ENCODE results near the gene TUBGCP6.
A peak's percentile ranks its signal among the peaks of the same experiment; 100 is the strongest.
"Not testable (repeated sequence)": the region's sequence is repeated elsewhere in the genome, so short reads cannot be mapped to it uniquely, and the experiment has no call there.

Gene TUBGCP6

GRCh38 chr22:50170453-50171318, 74.1 kb downstream of the TUBGCP6 start, which contains the start of gene PANX2:
Gene PANX2 (plus strand): TSS chr22:50170731. CDS start chr22:50170731, 0 bp downstream.
- peak; percentile 57 for DNase-seq (ENCODE audit: low read depth)
- peaks cover 11% of the 10 kb centered on the region for H3K27me3 ChIP-seq (replicated peaks; ENCODE audit: control insufficient read depth, insufficient read depth, low read length)
- no peak within 1 kb of the TSS for H3K4me3 ChIP-seq (ENCODE audit: low read length)
- H3K9ac ChIP-seq (ENCODE audit: low read length): no peak within 1 kb of the TSS
- no peaks in the 10 kb centered on the region for H3K9me3 ChIP-seq (ENCODE audit: control insufficient read depth, low read length)
- no peaks in the 10 kb centered on the region for H3K4me1 ChIP-seq (ENCODE audit: control insufficient read depth, insufficient read depth, low read length)
- no peaks in the 10 kb centered on the region for H3K36me3 ChIP-seq (ENCODE audit: control insufficient read depth, insufficient read depth, low read length, severe bottlenecking)

GRCh38 chr22:50169774-50170341, 75.0 kb downstream of the TUBGCP6 start:
- Histone ChIP-seq H3K4me1 (ENCODE audit: control insufficient read depth, insufficient read depth, low read length) (no peaks in the 10 kb centered on the region), H3K9me3 (ENCODE audit: control insufficient read depth, low read length) (no peaks in the 10 kb centered on the region), H3K4me3 (ENCODE audit: low read length) (no peak overlapping the region), H3K36me3 (ENCODE audit: control insufficient read depth, insufficient read depth, low read length, severe bottlenecking) (no peaks in the 10 kb centered on the region), H3K27me3 (replicated peaks; ENCODE audit: control insufficient read depth, insufficient read depth, low read length) (peaks cover 7% of the 10 kb centered on the region), H3K9ac (ENCODE audit: low read length) (no peak overlapping the region)
- peak; percentile 53 for DNase-seq (ENCODE audit: low read depth)

- no peaks in the 10 kb centered on the region for H3K4me1 ChIP-seq (ENCODE audit: control insufficient read depth, insufficient read depth, low read length)
- no peak overlapping the region for H3K4me3 ChIP-seq (ENCODE audit: low read length)
- no peaks in the 10 kb centered on the region for H3K9me3 ChIP-seq (ENCODE audit: control insufficient read depth, low read length)
- no peak overlapping the region for H3K9ac ChIP-seq (ENCODE audit: low read length)
- H3K27me3 ChIP-seq (replicated peaks; ENCODE audit: control insufficient read depth, insufficient read depth, low read length): peaks cover 6% of the 10 kb centered on the region
- DNase-seq (ENCODE audit: low read depth): no peak
- no peaks in the 10 kb centered on the region for H3K36me3 ChIP-seq (ENCODE audit: control insufficient read depth, insufficient read depth, low read length, severe bottlenecking)
Observed at GRCh38 chr22:50169181-50169759, 75.6 kb downstream of the TUBGCP6 start.

GRCh38 chr22:50168490-50169180, 76.2 kb downstream of the TUBGCP6 start:
- H3K4me1 ChIP-seq (ENCODE audit: control insufficient read depth, insufficient read depth, low read length); H3K9ac ChIP-seq (ENCODE audit: low read length); H3K27me3 ChIP-seq (replicated peaks; ENCODE audit: control insufficient read depth, insufficient read depth, low read length); H3K4me3 ChIP-seq (ENCODE audit: low read length); DNase-seq (ENCODE audit: low read depth); H3K9me3 ChIP-seq (ENCODE audit: control insufficient read depth, low read length); H3K36me3 ChIP-seq (ENCODE audit: control insufficient read depth, insufficient read depth, low read length, severe bottlenecking): not testable (repeated sequence)

- DNase-seq (ENCODE audit: low read depth): no peak
- Histone ChIP-seq H3K9ac (ENCODE audit: low read length) (no peak overlapping the region), H3K4me1 (ENCODE audit: control insufficient read depth, insufficient read depth, low read length) (no peaks in the 10 kb centered on the region), H3K4me3 (ENCODE audit: low read length) (no peak overlapping the region), H3K9me3 (ENCODE audit: control insufficient read depth, low read length) (no peaks in the 10 kb centered on the region), H3K27me3 (replicated peaks; ENCODE audit: control insufficient read depth, insufficient read depth, low read length) (peaks cover 12% of the 10 kb centered on the region), H3K36me3 (ENCODE audit: control insufficient read depth, insufficient read depth, low read length, severe bottlenecking) (no peaks in the 10 kb centered on the region)
Observed at GRCh38 chr22:50167689-50168489, 76.9 kb downstream of the TUBGCP6 start.

Data from adipocyte (in vitro differentiated cells).